Uterus (tissue), 2 donors: Measurements from ENCODE around the gene BMERB1.

Experiments used
- CTCF ChIP-seq, 4 experiments: fragments of 200-600 bp in 2 of 4; fragments of 450-650 bp in 2 of 4; sonication (generic) in 2 of 4; IDR thresholded peaks; one replicate each; pipeline ENCODE4 v1.5.1; 2016 to 2019; ENCODE audit warnings: antibody characterized with exemption in 4 of 4, mild to moderate bottlenecking in 2 of 4, moderate library complexity in 1 of 4
- POLR2A ChIP-seq, 2 donors: fragments of 450-650 bp; IDR thresholded peaks; one replicate each; pipeline ENCODE4 v1.6.1; 2016; ENCODE audit warnings: antibody characterized with exemption in 2 of 2, mild to moderate bottlenecking in 1 of 2, moderate library complexity in 1 of 2

- TF ChIP-seq POLR2A (IDR thresholded peaks at IDR 0.05) (no peak), CTCF (IDR thresholded peaks at IDR 0.05) (no peak)
These were observed 53.2 kb downstream of the BMERB1 start for GRCh38 chr16:15487336-15488284.
